Gastroesophageal sphincter (tissue), 4 donors: ENCODE data around the gene UQCC2. TPM values are rescaled to one million over a fixed set of nuclear protein-coding genes. Genes with fewer than 3 reads are reported as not detected.

ENCODE experiments used
- ATAC-seq: fragments of 150-250 bp; one replicate; pipeline ENCODE4 v1.9.1; 2016; ENCODE audit warnings: mild to moderate bottlenecking, moderate library complexity
- H3K27ac ChIP-seq, 4 donors: fragments of 200-600 bp; sonication (generic) in 3 of 4; 1 replicate in 3 of 4; 2 replicates in 1 of 4; pipeline ENCODE4 v1.5.1; 2016 to 2019
- H3K27me3 ChIP-seq: fragments of 200-600 bp; sonication (generic); one replicate; pipeline ENCODE4 v1.5.1; 2019
- H3K36me3 ChIP-seq, 2 donors: fragments of 200-600 bp; sonication (generic); one replicate each; pipeline ENCODE4 v1.5.1; 2019; ENCODE audit warnings: control low read depth in 1 of 2
- H3K4me1 ChIP-seq, 3 donors: fragments of 200-600 bp; sonication (generic); 1 replicate in 2 of 3; 2 replicates in 1 of 3; pipeline ENCODE4 v1.5.1; 2016 to 2019; ENCODE audit warnings: control low read depth in 2 of 3
- H3K4me3 ChIP-seq, 2 donors: fragments of 200-600 bp; sonication (generic); one replicate each; pipeline ENCODE4 v1.5.1; 2019; ENCODE audit warnings: mild to moderate bottlenecking in 1 of 2, moderate library complexity in 1 of 2
- H3K9me3 ChIP-seq, 3 donors: fragments of 200-600 bp; sonication (generic); one replicate each; pipeline ENCODE4 v1.5.1; 2017 to 2019; ENCODE audit warnings: control low read depth in 2 of 3
- EP300 ChIP-seq: sonication (generic); formaldehyde crosslinking; IDR thresholded peaks from one replicate; pipeline ENCODE4 v1.6.1; 2017; ENCODE audit warnings: antibody characterized with exemption, mild to moderate bottlenecking
- POLR2A ChIP-seq, 2 donors: fragments of 450-650 bp; IDR thresholded peaks; one replicate each; pipeline ENCODE4 v1.6.1; 2017; ENCODE audit warnings: antibody characterized with exemption in 2 of 2, mild to moderate bottlenecking in 2 of 2, moderate library complexity in 1 of 2
- POLR2AphosphoS5 ChIP-seq: sonication (generic); formaldehyde crosslinking; IDR thresholded peaks from one replicate; pipeline ENCODE4 v1.6.1; 2017; ENCODE audit warnings: antibody characterized with exemption
- WGBS, 2 donors: methylation state at CpG; one replicate each; pipeline ENCODE4 v1.1.5; 2018; ENCODE audit warnings: low coverage in 1 of 2; 5-methylcytosine and 5-hydroxymethylcytosine counted together
- total RNA-seq, 4 donors: library from RNA; depleted of rRNA; stranded (reverse); fragments of >200 nt; gene quantifications; one replicate each; pipeline ENCODE4 v1.1.0, GENCODE V29; 2016
- TF ChIP-seq, protein P1 (sequence below), 4 experiments: fragments of 200-600 bp in 2 of 4; fragments of 450-650 bp in 2 of 4; sonication (generic) in 1 of 4; IDR thresholded peaks; one replicate each; pipeline ENCODE4 v1.5.1; 2017 to 2019; ENCODE audit warnings: antibody characterized with exemption in 4 of 4, mild to moderate bottlenecking in 2 of 4, moderate library complexity in 2 of 4

UQCC2 gene
- total RNA-seq, 4 donors from 2014 or later, result 14.5 to 25.3 (median 17.7) TPM

DNA sequence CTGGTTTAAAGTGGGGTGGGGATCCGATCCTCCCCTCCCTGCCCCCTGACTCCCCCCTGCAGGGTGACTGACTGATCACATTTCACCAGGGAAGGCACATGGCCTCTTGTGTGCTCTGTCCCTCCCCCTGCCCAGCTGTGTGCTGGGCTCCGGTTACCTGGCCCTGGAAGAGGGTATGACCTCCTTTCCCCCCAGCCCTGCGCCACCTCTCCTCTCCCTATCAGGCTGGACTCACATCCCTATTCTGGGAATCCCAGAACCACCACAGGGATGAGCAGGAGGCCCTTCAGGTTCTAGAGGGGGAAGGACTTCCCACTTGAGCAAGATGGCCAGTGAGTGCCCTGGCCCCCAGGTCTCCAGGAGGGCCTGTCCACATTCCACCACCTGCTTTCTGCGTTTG, 37.3 kb upstream of the UQCC2 start:
- peaks cover 22% of the 10 kb centered on the region for H3K27me3 ChIP-seq
- H3K4me1 ChIP-seq, result peaks cover 0 to 19% (median 0%) of the 10 kb centered on the region in 3 donors
- H3K4me3 ChIP-seq, result no peak overlapping the region
- H3K27ac ChIP-seq, result no peak overlapping the region
- 76% methylated on average over 3 of the region's 4 CpGs; no CpG with 5 or more reads in 1 of the 2 donors for WGBS, 2 donors
- no peaks in the 10 kb centered on the region for H3K36me3 ChIP-seq
- no peak for ATAC-seq
- TF ChIP-seq EP300 (no peak), POLR2AphosphoS5 (no peak), POLR2A (IDR thresholded peaks at IDR 0.05) (no peak)
- TF ChIP-seq, protein P1, sequence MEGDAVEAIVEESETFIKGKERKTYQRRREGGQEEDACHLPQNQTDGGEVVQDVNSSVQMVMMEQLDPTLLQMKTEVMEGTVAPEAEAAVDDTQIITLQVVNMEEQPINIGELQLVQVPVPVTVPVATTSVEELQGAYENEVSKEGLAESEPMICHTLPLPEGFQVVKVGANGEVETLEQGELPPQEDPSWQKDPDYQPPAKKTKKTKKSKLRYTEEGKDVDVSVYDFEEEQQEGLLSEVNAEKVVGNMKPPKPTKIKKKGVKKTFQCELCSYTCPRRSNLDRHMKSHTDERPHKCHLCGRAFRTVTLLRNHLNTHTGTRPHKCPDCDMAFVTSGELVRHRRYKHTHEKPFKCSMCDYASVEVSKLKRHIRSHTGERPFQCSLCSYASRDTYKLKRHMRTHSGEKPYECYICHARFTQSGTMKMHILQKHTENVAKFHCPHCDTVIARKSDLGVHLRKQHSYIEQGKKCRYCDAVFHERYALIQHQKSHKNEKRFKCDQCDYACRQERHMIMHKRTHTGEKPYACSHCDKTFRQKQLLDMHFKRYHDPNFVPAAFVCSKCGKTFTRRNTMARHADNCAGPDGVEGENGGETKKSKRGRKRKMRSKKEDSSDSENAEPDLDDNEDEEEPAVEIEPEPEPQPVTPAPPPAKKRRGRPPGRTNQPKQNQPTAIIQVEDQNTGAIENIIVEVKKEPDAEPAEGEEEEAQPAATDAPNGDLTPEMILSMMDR (IDR thresholded peaks at IDR 0.05), result no peak
- no peaks in the 10 kb centered on the region for H3K9me3 ChIP-seq

DNA sequence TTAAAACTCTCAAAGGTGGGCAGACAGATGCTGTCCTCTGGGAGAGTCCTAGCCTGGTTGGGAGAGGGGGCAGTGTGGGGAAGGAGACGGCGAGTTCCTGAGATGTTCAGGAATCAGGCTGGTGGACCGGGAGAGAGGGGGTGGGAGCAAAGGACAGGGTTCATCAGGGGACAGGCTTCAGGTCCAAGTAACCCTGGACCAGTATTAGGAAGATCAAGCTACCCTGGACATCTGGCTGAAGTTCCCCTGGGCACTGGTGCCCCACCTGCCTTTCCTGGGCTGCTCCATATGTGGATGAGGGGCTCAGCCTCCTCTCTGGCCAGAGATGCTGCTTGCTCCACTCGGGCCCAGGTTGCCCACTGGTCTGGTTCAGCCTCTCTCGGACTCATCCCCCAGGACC, 36.3 kb upstream of the UQCC2 start:
- Histone ChIP-seq H3K9me3 (no peaks in the 10 kb centered on the region), H3K27ac (no peak overlapping the region), H3K27me3 (peaks cover 31% of the 10 kb centered on the region), H3K36me3 (no peaks in the 10 kb centered on the region), H3K4me3 (no peak overlapping the region), H3K4me1 (peaks cover 0 to 19% (median 0%) of the 10 kb centered on the region in 3 donors)
- WGBS, 2 donors, result 100% methylated on average over 1 of the region's 5 CpGs; no CpG with 5 or more reads in 1 of the 2 donors
- TF ChIP-seq, protein P1 (IDR thresholded peaks at IDR 0.05), result no peak
- TF ChIP-seq POLR2AphosphoS5, result no peak
- no peak for TF ChIP-seq POLR2A (IDR thresholded peaks at IDR 0.05)
- no peak for TF ChIP-seq EP300
- ATAC-seq, result no peak

DNA sequence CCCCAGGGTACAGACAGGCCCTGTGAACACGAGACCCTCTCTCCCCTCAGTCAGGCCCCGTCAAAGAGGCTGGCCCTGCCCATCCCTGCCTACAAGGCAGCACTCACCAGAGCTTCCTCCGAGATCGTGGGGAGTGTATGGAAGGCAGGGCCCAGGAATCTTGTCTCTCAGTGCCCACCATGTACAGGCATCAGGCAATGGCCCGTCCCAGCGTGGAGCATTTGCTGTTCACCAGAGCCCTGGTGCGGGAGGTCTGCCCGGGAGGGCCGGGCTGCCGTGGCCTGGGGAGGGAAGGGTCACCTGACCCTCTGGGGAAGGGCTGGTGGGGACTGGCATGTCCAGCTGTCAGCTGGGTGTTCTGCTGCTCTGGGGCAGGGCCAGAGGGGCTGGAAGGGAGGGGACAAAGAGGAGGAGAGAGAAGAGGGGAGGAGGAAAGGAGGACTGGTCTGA, 35.2 kb upstream of the UQCC2 start, which contains the start of gene IP6K3:
Gene IP6K3, minus strand, starts transcription at position 255 of the 450 bp plus-strand sequence. CDS start 11,429 bp downstream, outside the sequence.
- 60% methylated on average over 1 of the region's 10 CpGs; no CpG with 5 or more reads in 1 of the 2 donors for WGBS, 2 donors
- peak within 1 kb of the TSS in 1 of 2 donors; percentile 41 for H3K4me3 ChIP-seq
- H3K9me3 ChIP-seq, result no peaks in the 10 kb centered on the region
- peak within 1 kb of the TSS in 3 of 4 donors; percentile 53 to 68 (median 66) for H3K27ac ChIP-seq
- H3K36me3 ChIP-seq, result no peaks in the 10 kb centered on the region
- H3K27me3 ChIP-seq, result peaks cover 38% of the 10 kb centered on the region
- TF ChIP-seq POLR2AphosphoS5 (peak; percentile 77), EP300 (no peak), POLR2A (IDR thresholded peaks at IDR 0.05) (peak; percentile 10 to 24)
- TF ChIP-seq, protein P1 (IDR thresholded peaks at IDR 0.05), result no peak
- peaks cover 0 to 19% (median 0%) of the 10 kb centered on the region in 3 donors for H3K4me1 ChIP-seq
- ATAC-seq, result no peak

DNA sequence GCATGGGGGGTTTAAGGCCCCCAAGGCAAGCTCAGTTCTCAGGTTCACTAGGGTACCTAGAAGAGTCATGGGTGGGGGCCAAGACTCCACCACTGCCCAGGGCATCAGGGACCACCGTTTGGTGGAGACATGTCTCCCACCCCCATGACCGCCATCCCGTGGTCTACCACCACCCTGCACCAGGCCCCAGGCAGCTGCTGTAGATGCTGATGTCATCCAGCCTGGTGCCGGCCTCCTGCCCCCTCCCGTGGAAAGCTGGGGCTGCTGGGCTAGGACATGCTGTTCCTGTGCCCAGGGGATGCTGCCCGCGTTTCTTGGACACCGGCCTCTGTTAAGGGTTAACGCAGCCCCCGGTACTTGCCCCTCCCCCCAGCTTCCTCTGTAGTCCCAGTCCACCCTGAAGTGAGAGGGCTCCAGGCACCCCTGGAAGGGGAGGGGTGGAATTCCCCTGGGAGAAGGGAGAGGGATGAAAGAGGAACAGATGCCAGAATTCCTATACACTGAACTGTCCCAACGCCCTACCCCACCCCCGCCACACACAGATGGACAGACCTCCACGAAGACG, 34.6 kb upstream of the UQCC2 start:
- ATAC-seq, result peak; percentile 15
- TF ChIP-seq POLR2AphosphoS5, result peak; percentile 77
- no peak for TF ChIP-seq POLR2A (IDR thresholded peaks at IDR 0.05)
- Histone ChIP-seq H3K4me3 (peak overlapping the region in 1 of 2 donors; percentile 41), H3K9me3 (no peaks in the 10 kb centered on the region), H3K27ac (peak overlapping the region in 3 of 4 donors; percentile 53 to 68 (median 66)), H3K36me3 (no peaks in the 10 kb centered on the region), H3K27me3 (peaks cover 39% of the 10 kb centered on the region), H3K4me1 (peaks cover 0 to 19% (median 0%) of the 10 kb centered on the region in 3 donors)
- 0 to 17% methylated on average over 1 to 2 of the region's 14 CpGs for WGBS, 2 donors

DNA sequence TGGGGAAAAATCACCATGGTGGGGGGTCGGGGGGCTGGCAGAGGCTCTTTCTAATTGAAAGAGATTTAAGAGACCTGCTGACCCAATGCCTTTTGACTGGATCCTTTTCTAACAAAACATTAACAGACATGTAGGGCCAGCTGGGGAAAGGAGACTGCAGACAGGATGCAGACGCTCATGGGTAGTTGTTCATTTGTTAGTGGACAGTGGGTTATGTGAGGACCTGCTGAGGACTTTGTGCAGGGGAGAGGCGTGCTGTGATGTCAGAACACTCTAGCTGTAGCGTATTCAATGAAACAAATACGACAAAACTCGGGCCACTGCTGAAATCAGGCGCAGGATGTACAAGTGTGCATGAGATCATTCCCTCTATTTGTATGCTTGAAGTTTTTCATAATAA, 34.0 kb upstream of the UQCC2 start:
- Histone ChIP-seq H3K4me3 (peak overlapping the region in 1 of 2 donors; percentile 41), H3K27ac (peak overlapping the region in 3 of 4 donors; percentile 51 to 68 (median 53)), H3K36me3 (no peaks in the 10 kb centered on the region), H3K27me3 (peaks cover 42% of the 10 kb centered on the region), H3K9me3 (no peaks in the 10 kb centered on the region), H3K4me1 (peaks cover 0 to 19% (median 0%) of the 10 kb centered on the region in 3 donors)
- no peak for TF ChIP-seq POLR2AphosphoS5
- no peak for TF ChIP-seq EP300
- TF ChIP-seq POLR2A (IDR thresholded peaks at IDR 0.05), result no peak
- TF ChIP-seq, protein P1 (IDR thresholded peaks at IDR 0.05), result no peak
- WGBS, 2 donors, result 79 to 83% methylated on average over 6 to 7 of the region's 7 CpGs
- ATAC-seq, result no peak
